Measurements from ENCODE around the gene MBNL1. TPM values are rescaled to one million over a fixed set of nuclear protein-coding genes. Genes with fewer than 3 reads are reported as not detected.

MBNL1 gene
- total RNA-seq, 6 donors from 2014 or later = 231 to 506 (median 357) TPM

DNA sequence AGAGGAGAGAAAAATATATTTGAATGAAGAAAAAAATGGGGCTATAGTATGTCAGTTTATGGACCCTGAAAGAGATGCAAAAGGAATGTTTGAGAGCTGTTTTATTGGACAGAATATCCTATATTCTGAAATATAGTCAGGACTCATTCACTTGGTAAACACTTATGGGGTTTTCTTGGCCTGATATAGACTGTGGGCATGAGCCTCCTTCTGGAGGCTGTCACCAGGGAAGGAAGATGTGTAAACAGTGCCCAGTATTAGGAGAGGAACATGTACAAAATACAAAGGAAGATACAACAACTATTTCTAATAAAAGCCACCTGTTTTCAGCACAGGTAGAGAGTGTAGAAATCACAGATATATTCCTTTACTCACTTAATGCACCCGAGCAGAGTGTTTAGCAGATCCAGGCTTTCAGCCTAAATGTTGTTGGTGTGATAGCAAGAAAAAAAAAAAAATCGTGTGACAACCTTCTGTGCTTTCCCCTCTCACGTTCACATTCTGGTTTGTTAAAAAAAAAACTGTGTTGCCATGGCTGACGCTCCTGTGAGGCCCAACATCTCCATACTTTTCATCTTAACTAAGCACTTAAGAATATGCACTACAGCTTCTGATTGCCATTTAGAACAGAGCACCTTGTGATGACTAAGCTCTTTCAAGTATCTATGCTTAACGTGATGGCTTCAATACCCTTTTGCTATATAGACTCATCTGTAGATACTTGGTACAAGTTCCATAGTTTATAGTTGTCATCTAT, 134.1 kb downstream of the MBNL1 start:
- DNase-seq (no peak), ATAC-seq (ENCODE audit: low FRiP score in 2 of 2) (peak; percentile 44 to 84)
- Histone ChIP-seq H3K9me3 (no peaks in the 10 kb centered on the region), H3K4me3 (no peak overlapping the region), H3K27ac (peak overlapping the region; percentile 64 to 81 (median 68)), H3K4me1 (peaks cover 72 to 85% (median 79%) of the 10 kb centered on the region in 4 donors), H3K27me3 (no peaks in the 10 kb centered on the region), H3K36me3 (no peaks in the 10 kb centered on the region)
- WGBS, 2 donors = 30 to 43% methylated on average over 5 of the region's 5 CpGs
- TF ChIP-seq EP300 (IDR thresholded peaks at IDR 0.05) (peak in 2 of 4 donors; percentile 5 to 75), POLR2AphosphoS5 (IDR thresholded peaks at IDR 0.05) (peak in 1 of 2 donors; percentile 38), POLR2A (IDR thresholded peaks at IDR 0.05) (no peak)

DNA sequence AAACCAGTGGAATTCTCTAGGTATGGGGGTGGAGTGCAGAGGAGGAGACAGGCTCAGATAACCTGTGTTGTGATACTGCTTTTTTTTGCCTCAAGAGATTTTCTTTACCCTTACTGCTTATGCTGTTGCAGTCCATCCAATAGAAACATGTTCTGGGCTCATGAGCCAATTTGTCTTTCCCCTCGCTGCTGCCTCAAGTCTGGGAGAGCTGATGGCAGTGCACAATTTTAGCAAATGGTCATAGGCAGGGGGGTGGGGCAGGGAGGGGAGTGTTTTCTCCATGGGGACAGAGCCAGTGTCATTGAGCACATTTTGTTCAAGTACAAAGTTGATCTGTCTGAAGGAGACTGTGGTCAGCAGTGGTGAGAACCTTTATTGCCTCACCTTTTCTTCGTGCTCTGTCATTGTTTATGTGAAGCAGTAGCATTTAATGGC, 134.9 kb downstream of the MBNL1 start:
- Histone ChIP-seq H3K4me1 (peaks cover 65 to 82% (median 71%) of the 10 kb centered on the region in 4 donors), H3K36me3 (no peaks in the 10 kb centered on the region), H3K27me3 (no peaks in the 10 kb centered on the region), H3K9me3 (no peaks in the 10 kb centered on the region), H3K4me3 (no peak overlapping the region), H3K27ac (peak overlapping the region; percentile 64 to 81 (median 68))
- TF ChIP-seq, protein P1, sequence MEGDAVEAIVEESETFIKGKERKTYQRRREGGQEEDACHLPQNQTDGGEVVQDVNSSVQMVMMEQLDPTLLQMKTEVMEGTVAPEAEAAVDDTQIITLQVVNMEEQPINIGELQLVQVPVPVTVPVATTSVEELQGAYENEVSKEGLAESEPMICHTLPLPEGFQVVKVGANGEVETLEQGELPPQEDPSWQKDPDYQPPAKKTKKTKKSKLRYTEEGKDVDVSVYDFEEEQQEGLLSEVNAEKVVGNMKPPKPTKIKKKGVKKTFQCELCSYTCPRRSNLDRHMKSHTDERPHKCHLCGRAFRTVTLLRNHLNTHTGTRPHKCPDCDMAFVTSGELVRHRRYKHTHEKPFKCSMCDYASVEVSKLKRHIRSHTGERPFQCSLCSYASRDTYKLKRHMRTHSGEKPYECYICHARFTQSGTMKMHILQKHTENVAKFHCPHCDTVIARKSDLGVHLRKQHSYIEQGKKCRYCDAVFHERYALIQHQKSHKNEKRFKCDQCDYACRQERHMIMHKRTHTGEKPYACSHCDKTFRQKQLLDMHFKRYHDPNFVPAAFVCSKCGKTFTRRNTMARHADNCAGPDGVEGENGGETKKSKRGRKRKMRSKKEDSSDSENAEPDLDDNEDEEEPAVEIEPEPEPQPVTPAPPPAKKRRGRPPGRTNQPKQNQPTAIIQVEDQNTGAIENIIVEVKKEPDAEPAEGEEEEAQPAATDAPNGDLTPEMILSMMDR (IDR thresholded peaks at IDR 0.05) = no peak
- TF ChIP-seq POLR2AphosphoS5 (IDR thresholded peaks at IDR 0.05) (peak; percentile 63 to 72), EP300 (IDR thresholded peaks at IDR 0.05) (peak in 3 of 4 donors; percentile 77 to 97 (median 94)), POLR2A (IDR thresholded peaks at IDR 0.05) (peak in 1 of 4 donors; percentile 24)
- ATAC-seq (ENCODE audit: low FRiP score in 2 of 2) (peak; percentile 63 to 91), DNase-seq (peak in 1 of 2 donors; percentile 77)
- WGBS, 2 donors = 46 to 54% methylated on average over 2 of the region's 2 CpGs

DNA sequence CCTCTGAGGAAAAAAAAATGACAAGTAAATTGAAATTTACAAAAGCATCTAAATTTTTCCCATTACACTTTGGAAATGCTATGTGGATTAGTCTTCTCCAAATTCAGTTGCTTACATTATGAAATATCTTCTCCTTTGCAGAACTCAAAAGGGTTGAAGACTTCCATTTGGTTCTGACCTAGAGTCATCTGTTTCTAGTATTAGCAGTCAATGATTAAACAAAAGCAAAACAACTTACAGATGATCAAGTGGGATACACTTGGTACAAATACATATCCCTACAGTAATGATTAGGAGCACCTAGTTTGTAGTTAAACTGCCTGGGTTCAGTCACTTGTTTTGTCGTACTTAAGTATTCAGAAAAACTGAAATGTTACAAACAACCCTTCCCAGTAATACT, 136.2 kb downstream of the MBNL1 start:
- no peaks in the 10 kb centered on the region for H3K36me3 ChIP-seq
- peaks cover 51 to 75% (median 59%) of the 10 kb centered on the region in 4 donors for H3K4me1 ChIP-seq
- H3K27ac ChIP-seq = peak overlapping the region; percentile 30 to 81 (median 74)
- no peaks in the 10 kb centered on the region for H3K27me3 ChIP-seq
- TF ChIP-seq EP300 (IDR thresholded peaks at IDR 0.05) (no peak), POLR2A (IDR thresholded peaks at IDR 0.05) (no peak), POLR2AphosphoS5 (IDR thresholded peaks at IDR 0.05) (no peak)
- TF ChIP-seq, protein P1 (IDR thresholded peaks at IDR 0.05) = no peak
- DNase-seq (no peak), ATAC-seq (ENCODE audit: low FRiP score in 2 of 2) (no peak)
- 86 to 96% methylated on average over 1 of the region's 1 CpG for WGBS, 2 donors
- H3K9me3 ChIP-seq = no peaks in the 10 kb centered on the region
- H3K4me3 ChIP-seq = no peak overlapping the region

DNA sequence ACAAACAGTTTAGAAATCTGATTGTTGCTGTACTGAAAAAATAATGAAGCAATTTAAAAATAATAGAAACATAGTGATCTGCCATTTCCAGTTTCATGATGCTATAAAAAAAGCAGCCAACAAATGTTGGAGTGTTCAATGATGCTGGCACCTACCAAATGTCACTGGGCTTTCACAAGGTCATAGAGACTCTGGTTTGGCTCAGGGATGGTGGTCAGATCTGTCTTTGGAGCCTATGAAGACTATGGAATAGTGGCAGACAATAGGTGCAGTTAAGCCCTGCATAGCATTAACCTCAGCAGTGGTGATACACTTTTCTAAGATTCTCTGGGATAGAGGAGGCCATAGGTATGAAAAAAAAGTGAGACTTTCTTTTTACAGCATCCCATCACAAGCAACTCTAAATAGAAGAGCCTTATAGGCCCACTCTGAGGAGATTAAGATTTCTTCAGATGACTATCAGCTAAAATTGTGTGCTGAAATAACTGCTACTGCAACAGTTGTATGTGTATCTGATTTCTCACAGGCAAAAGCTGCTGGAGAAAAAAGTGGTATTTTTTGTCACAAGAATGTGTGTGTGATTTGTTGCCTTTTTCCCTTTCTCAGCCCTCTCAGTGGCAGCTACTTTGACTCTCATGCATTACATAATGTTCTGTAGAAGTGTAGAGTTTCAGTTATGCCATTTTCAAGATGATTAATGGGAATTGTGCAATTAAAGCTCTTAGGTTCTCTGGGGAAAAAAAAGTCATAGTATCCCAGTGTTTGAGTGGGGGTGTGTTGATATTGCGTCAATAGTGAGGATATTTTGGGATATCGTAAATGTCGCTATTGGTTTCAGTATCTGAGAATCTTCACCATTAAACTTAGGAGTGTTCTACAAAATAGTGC, 137.4 kb downstream of the MBNL1 start:
- no peaks in the 10 kb centered on the region for H3K36me3 ChIP-seq
- peaks cover 44 to 63% (median 48%) of the 10 kb centered on the region in 4 donors for H3K4me1 ChIP-seq
- no peaks in the 10 kb centered on the region for H3K27me3 ChIP-seq
- TF ChIP-seq, protein P1 (IDR thresholded peaks at IDR 0.05) = no peak
- TF ChIP-seq EP300 (IDR thresholded peaks at IDR 0.05) (peak in 3 of 4 donors; percentile 70 to 92 (median 73)), POLR2A (IDR thresholded peaks at IDR 0.05) (no peak), POLR2AphosphoS5 (IDR thresholded peaks at IDR 0.05) (peak in 1 of 2 donors; percentile 77)
- peak overlapping the region in 2 of 4 donors; percentile 23 to 37 for H3K4me3 ChIP-seq
- peak overlapping the region; percentile 69 to 81 (median 74) for H3K27ac ChIP-seq
- no peaks in the 10 kb centered on the region for H3K9me3 ChIP-seq
- 41 to 42% methylated on average over 3 of the region's 3 CpGs for WGBS, 2 donors
- ATAC-seq (ENCODE audit: low FRiP score in 2 of 2) (peak; percentile 69 to 88), DNase-seq (no peak)

DNA sequence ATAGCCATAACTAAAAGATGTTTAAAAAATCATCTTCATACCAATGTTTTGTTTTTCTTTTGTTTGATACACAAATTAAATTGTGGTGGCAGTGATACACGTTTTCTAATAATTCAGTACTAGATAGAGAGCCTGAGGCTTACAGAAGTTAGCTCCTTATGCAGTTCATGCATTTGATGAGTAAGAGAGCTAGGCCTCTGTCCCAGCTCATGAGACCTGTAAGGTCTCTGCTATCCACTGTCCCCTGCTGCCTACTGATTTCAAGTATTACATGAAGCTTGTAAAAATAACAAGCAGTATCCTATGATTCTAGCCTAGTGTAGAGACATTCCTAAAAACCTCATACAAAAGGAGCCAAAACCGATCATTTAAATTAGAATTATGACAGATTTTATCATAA, 144.5 kb downstream of the MBNL1 start:
- no peak for TF ChIP-seq POLR2AphosphoS5 (IDR thresholded peaks at IDR 0.05)
- no peak for TF ChIP-seq POLR2A (IDR thresholded peaks at IDR 0.05)
- no peak for TF ChIP-seq EP300 (IDR thresholded peaks at IDR 0.05)
- TF ChIP-seq, protein P1 (IDR thresholded peaks at IDR 0.05) = no peak
- DNase-seq (no peak), ATAC-seq (ENCODE audit: low FRiP score in 2 of 2) (no peak)
- H3K4me3 ChIP-seq = no peak overlapping the region
- no peak overlapping the region for H3K27ac ChIP-seq
- H3K9me3 ChIP-seq = no peaks in the 10 kb centered on the region
- peaks cover 0 to 31% (median 10%) of the 10 kb centered on the region in 4 donors for H3K36me3 ChIP-seq
- peaks cover 0 to 19% (median 5%) of the 10 kb centered on the region in 4 donors for H3K4me1 ChIP-seq
- WGBS, 2 donors = 83 to 91% methylated on average over 2 of the region's 2 CpGs
- no peaks in the 10 kb centered on the region for H3K27me3 ChIP-seq

Measured in upper lobe of left lung (tissue), 6 donors.